Kidney tubule cell (primary cell): Measurements from ENCODE around the gene TSEN54.

Experiments
- DNase-seq: peaks from one replicate; pipeline ENCODE4 v3.0.0-alpha.2; 2018; ENCODE audit warnings: low spot score

Gene TSEN54

GRCh38 chr17:75488693-75489510 lies 27.4 kb upstream of the TSEN54 start:
- DNase-seq = no peak

- no peak for DNase-seq
These were observed 26.8 kb upstream of the TSEN54 start for GRCh38 chr17:75489511-75489955.

GRCh38 chr17:75490173-75490743 lies 26.1 kb upstream of the TSEN54 start:
- DNase-seq = no peak

GRCh38 chr17:75490953-75491649 lies 25.2 kb upstream of the TSEN54 start:
- no peak for DNase-seq

GRCh38 chr17:75491680-75492079 lies 24.6 kb upstream of the TSEN54 start:
- no peak for DNase-seq

GRCh38 chr17:75492555-75493168 lies 23.7 kb upstream of the TSEN54 start:
- no peak for DNase-seq

- no peak for DNase-seq
These were observed 22.7 kb upstream of the TSEN54 start for GRCh38 chr17:75493476-75494129.

- DNase-seq = no peak
These were observed 21.9 kb upstream of the TSEN54 start for GRCh38 chr17:75494326-75494877.

- DNase-seq = no peak
These were observed 20.3 kb upstream of the TSEN54 start for GRCh38 chr17:75496005-75496404.

GRCh38 chr17:75498039-75498725 lies 18.1 kb upstream of the TSEN54 start:
- DNase-seq = no peak

- DNase-seq = no peak
These were observed 17.6 kb upstream of the TSEN54 start for GRCh38 chr17:75498726-75499213.

- DNase-seq = no peak
These were observed 16.9 kb upstream of the TSEN54 start for GRCh38 chr17:75499313-75500022.

- DNase-seq = no peak
These were observed 15.7 kb upstream of the TSEN54 start for GRCh38 chr17:75500419-75501216.

GRCh38 chr17:75501378-75502071 lies 14.8 kb upstream of the TSEN54 start:
- DNase-seq = no peak

- DNase-seq = no peak
These were observed 14.1 kb upstream of the TSEN54 start for GRCh38 chr17:75502072-75502720.

GRCh38 chr17:75502721-75503329 lies 13.5 kb upstream of the TSEN54 start:
- DNase-seq = no peak

- DNase-seq = no peak
These were observed 12.9 kb upstream of the TSEN54 start for GRCh38 chr17:75503337-75503950.
